ENCODE data around the gene ZPBP.

DNA sequence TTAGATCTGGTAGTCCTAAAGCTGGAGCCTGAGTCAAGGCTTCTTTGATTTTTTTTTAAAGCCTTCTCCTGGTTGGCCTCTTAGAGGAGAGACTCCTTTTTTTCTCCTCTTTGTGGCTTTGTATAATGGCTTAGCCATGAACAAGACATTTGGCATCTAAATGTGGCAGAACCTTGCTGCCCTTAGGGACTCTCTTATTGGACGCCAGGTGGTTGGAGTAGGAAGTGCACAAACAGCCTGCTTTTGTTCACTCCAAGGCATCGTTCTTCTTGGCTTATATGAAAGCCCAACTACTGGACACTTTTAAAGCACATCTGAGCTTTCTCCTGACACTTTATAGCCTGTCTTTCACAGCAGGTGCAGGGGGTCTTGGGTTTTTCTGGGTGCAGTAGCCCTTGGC lies 25.0 kb downstream of the ZPBP start:
- TF ChIP-seq RAD21 (IDR thresholded peaks at IDR 0.05; ENCODE audit: low read depth) (no peak), TEAD4 (IDR thresholded peaks at IDR 0.05) (no peak), YY1 (IDR thresholded peaks at IDR 0.05; ENCODE audit: low read depth) (no peak), EP300 (IDR thresholded peaks at IDR 0.05; ENCODE audit: borderline replicate concordance) (no peak), TAF1 (IDR thresholded peaks at IDR 0.05; ENCODE audit: low read depth) (no peak), CEBPB (IDR thresholded peaks at IDR 0.05) (no peak)
- TF ChIP-seq, protein P1, sequence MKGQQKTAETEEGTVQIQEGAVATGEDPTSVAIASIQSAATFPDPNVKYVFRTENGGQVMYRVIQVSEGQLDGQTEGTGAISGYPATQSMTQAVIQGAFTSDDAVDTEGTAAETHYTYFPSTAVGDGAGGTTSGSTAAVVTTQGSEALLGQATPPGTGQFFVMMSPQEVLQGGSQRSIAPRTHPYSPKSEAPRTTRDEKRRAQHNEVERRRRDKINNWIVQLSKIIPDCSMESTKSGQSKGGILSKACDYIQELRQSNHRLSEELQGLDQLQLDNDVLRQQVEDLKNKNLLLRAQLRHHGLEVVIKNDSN (IDR thresholded peaks at IDR 0.05), result no peak
- TF ChIP-seq, protein P2, sequence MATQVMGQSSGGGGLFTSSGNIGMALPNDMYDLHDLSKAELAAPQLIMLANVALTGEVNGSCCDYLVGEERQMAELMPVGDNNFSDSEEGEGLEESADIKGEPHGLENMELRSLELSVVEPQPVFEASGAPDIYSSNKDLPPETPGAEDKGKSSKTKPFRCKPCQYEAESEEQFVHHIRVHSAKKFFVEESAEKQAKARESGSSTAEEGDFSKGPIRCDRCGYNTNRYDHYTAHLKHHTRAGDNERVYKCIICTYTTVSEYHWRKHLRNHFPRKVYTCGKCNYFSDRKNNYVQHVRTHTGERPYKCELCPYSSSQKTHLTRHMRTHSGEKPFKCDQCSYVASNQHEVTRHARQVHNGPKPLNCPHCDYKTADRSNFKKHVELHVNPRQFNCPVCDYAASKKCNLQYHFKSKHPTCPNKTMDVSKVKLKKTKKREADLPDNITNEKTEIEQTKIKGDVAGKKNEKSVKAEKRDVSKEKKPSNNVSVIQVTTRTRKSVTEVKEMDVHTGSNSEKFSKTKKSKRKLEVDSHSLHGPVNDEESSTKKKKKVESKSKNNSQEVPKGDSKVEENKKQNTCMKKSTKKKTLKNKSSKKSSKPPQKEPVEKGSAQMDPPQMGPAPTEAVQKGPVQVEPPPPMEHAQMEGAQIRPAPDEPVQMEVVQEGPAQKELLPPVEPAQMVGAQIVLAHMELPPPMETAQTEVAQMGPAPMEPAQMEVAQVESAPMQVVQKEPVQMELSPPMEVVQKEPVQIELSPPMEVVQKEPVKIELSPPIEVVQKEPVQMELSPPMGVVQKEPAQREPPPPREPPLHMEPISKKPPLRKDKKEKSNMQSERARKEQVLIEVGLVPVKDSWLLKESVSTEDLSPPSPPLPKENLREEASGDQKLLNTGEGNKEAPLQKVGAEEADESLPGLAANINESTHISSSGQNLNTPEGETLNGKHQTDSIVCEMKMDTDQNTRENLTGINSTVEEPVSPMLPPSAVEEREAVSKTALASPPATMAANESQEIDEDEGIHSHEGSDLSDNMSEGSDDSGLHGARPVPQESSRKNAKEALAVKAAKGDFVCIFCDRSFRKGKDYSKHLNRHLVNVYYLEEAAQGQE (IDR thresholded peaks at IDR 0.05; ENCODE audit: low read depth), result no peak
- TF ChIP-seq, protein P3, sequence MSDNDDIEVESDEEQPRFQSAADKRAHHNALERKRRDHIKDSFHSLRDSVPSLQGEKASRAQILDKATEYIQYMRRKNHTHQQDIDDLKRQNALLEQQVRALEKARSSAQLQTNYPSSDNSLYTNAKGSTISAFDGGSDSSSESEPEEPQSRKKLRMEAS (IDR thresholded peaks at IDR 0.05), result no peak

Measured in Ishikawa (cell line).